Kidney epithelial cell (primary cell): ENCODE results near the gene LTO1. TPM values are rescaled to one million over a fixed set of nuclear protein-coding genes. Genes with fewer than 3 reads are reported as not detected.
A peak's percentile ranks its signal among the peaks of the same experiment; 100 is the strongest.

Source experiments
- DNase-seq: peaks from one replicate; pipeline ENCODE4 v3.0.0-alpha.2; 2010; ENCODE audit warnings: low read depth
- H3K27me3 ChIP-seq: 2 replicates; pipeline ENCODE4 v1.6.0; 2011; ENCODE audit warnings: low read length; ENCODE audit not compliant: control insufficient read depth, insufficient read depth
- H3K36me3 ChIP-seq: 2 replicates; pipeline ENCODE4 v1.5.1; 2011; ENCODE audit warnings: low read length; ENCODE audit not compliant: control insufficient read depth, insufficient read depth
- H3K4me3 ChIP-seq: 2 replicates; pipeline ENCODE4 v1.5.1; 2011; ENCODE audit warnings: low read depth, mild to moderate bottlenecking, control low read depth, low read length
- CTCF ChIP-seq: IDR thresholded peaks from 2 replicates; pipeline ENCODE4 v1.5.1; 2011; ENCODE audit warnings: mild to moderate bottlenecking, moderate library complexity, low read length, control low read depth, inconsistent platforms; ENCODE audit not compliant: insufficient read depth, poor library complexity, severe bottlenecking
- total RNA-seq: library from RNA; depleted of rRNA; stranded (reverse); fragments of >200 nt; gene quantifications from 2 replicates; pipeline ENCODE4 v1.2.3, GENCODE V29; 2015

LTO1 gene
- total RNA-seq, 1 donor from 2014 or later, result 18.6 TPM

GRCh38 chr11:69707176-69707575 is 32.0 kb upstream of the LTO1 start:
- no peak for DNase-seq
- Histone ChIP-seq H3K4me3 (no peak overlapping the region), H3K27me3 (peaks cover 56% of the 10 kb centered on the region), H3K36me3 (no peaks in the 10 kb centered on the region)
- TF ChIP-seq CTCF, result no peak

GRCh38 chr11:69705901-69706787 is 31.0 kb upstream of the LTO1 start:
- H3K4me3 ChIP-seq, result no peak overlapping the region
- H3K27me3 ChIP-seq, result peaks cover 66% of the 10 kb centered on the region
- no peak for DNase-seq
- H3K36me3 ChIP-seq, result no peaks in the 10 kb centered on the region
- TF ChIP-seq CTCF, result no peak

- no peak for TF ChIP-seq CTCF
- Histone ChIP-seq H3K27me3 (peaks cover 66% of the 10 kb centered on the region), H3K4me3 (no peak overlapping the region), H3K36me3 (no peaks in the 10 kb centered on the region)
- DNase-seq, result no peak
These were observed 30.2 kb upstream of the LTO1 start for GRCh38 chr11:69705351-69705811.

GRCh38 chr11:69704508-69705253 is 29.5 kb upstream of the LTO1 start:
- Histone ChIP-seq H3K27me3 (peaks cover 64% of the 10 kb centered on the region), H3K36me3 (no peaks in the 10 kb centered on the region), H3K4me3 (no peak overlapping the region)
- TF ChIP-seq CTCF, result peak; percentile 52
- DNase-seq, result no peak

- no peak for TF ChIP-seq CTCF
- DNase-seq, result no peak
- peaks cover 60% of the 10 kb centered on the region for H3K27me3 ChIP-seq
- H3K36me3 ChIP-seq, result no peaks in the 10 kb centered on the region
- H3K4me3 ChIP-seq, result no peak within 1 kb of the TSS
These were observed 28.8 kb upstream of the LTO1 start, which contains the start of gene FGF19 for GRCh38 chr11:69703768-69704507. Gene FGF19 (minus strand): TSS chr11:69704022. CDS start chr11:69703876, 146 bp downstream.
